HuH-7 (cell line): ENCODE data around the gene IFNGR2.
A peak's percentile ranks its signal among the peaks of the same experiment; 100 is the strongest.
"Not testable (repeated sequence)": the region's sequence is repeated elsewhere in the genome, so short reads cannot be mapped to it uniquely, and the experiment has no call there.

Experiments
- DNase-seq: peaks from one replicate; pipeline ENCODE4 v3.0.0; 2011; ENCODE audit warnings: low spot score

Gene IFNGR2, protein sequence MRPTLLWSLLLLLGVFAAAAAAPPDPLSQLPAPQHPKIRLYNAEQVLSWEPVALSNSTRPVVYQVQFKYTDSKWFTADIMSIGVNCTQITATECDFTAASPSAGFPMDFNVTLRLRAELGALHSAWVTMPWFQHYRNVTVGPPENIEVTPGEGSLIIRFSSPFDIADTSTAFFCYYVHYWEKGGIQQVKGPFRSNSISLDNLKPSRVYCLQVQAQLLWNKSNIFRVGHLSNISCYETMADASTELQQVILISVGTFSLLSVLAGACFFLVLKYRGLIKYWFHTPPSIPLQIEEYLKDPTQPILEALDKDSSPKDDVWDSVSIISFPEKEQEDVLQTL

DNA sequence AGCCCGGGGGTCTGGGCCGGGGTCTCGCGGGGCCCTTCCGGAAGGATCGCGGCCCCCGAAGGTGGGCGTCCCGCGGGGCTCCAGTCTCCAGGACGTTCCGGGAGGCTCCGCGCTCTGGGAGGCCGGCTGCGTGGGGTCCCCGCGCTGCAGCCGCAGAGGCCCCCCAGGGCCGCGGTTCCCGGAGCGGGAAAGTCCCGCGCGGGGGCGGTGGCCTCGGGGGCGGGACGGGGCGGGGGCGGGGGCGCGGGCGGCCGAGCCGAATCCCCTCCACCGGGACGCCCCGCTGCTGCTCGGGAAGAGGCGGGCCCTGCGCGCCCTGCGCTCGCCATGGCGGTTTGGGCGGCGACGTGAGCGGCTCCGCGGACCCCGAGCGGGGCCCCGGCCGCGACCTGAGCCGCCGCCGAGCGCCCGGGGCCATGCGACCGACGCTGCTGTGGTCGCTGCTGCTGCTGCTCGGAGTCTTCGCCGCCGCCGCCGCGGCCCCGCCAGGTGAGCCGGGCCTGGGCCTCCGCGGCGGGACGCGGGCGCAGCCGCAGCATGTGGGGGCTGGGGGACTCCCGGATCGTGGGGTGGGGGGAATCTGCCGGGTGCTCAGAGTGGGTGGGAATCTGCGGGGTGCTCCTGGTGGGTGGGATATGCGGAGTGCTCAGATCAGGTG, at the start of gene IFNGR2:
Gene IFNGR2 (plus strand): TSS at position 286 of the 658 bp plus-strand sequence. CDS start 131 bp downstream, at position 417.
- peak; percentile 44 for DNase-seq

DNA sequence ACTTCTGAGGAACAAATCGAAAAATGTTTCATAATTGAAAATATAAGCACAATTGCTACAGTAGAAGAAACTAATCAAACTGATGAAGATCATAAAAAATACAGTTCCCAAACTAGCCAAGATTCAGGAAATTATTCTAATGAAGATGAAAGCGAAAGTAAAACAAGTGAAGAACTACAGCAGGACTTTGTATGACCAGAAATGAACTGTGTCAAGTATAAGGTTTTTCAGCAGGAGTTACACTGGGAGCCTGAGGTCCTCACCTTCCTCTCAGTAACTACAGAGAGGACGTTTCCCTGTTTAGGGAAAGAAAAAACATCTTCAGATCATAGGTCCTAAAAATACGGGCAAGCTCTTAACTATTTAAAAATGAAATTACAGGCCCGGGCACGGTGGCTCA, 47.9 kb upstream of the IFNGR2 start:
- no peak for DNase-seq

DNA sequence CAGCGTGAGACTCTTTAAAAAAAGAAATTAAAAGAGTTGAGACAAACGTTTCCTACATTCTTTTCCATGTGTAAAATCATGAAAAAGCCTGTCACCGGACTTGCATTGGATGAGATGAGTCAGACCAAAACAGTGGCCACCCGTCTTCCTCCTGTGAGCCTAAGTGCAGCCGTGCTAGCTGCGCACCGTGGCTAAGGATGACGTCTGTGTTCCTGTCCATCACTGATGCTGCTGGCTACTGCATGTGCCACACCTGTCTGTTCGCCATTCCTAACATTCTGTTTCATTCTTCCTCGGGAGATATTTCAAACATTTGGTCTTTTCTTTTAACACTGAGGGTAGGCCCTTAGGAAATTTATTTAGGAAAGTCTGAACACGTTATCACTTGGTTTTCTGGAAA, 47.2 kb upstream of the IFNGR2 start:
- DNase-seq = no peak

DNA sequence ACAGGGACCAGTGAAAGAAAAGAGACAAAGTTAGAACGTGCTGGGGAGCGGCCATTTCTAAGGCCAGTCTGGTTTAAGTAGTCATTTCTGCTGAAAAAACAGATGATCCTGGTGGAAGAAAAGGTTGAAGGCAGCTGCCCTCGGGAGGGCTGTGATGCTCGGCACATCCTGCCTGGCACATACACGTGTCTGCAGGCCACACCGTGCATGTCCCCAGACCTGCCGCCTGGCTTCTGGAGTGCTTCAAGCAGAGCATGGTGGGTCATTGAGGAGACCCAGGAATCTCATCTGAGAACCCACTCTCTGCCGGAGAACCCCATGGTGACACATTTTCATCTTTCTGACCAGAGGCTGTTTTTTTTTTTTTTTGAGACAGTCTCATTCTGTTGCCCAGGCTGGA, 46.0 kb upstream of the IFNGR2 start:
- DNase-seq = no peak

DNA sequence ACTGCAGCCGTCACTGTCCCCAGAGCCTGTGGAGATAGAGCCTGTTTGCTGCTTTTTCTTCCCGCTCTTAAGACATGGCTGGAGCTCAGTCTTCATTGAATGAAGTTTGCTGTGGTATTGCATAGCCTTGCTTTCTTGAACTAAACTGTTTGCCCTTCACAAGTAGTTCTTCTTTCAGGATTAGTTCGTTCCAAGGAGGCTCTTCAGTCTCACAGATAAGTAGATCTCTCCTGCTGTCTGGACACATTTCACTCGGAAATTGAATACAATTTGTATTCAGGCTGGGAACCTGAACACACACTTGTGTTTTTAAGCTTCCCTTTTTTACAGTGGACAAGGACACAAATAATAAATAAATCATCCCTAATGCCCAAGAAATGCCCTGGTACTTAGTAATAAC, 43.8 kb upstream of the IFNGR2 start:
- no peak for DNase-seq

DNA sequence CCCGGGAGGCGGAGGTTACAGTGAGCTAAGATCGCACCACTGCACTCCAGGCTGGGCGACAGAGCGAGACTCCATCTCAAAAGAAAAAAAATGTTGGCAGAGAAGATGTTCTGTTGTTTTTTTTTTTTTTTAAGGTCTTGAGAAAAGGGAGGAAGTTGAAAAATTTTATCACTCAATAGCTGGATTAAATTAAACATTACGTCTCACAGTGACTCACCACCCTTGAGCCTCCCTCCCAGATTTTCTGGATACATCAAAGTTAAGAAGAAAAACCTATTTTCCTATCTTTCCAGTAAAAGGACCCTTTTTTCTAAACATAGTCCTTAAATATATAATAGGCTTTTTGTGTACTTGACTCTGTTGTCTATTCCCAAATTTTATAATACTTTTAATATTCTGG, 42.9 kb upstream of the IFNGR2 start:
- DNase-seq = no peak

DNA sequence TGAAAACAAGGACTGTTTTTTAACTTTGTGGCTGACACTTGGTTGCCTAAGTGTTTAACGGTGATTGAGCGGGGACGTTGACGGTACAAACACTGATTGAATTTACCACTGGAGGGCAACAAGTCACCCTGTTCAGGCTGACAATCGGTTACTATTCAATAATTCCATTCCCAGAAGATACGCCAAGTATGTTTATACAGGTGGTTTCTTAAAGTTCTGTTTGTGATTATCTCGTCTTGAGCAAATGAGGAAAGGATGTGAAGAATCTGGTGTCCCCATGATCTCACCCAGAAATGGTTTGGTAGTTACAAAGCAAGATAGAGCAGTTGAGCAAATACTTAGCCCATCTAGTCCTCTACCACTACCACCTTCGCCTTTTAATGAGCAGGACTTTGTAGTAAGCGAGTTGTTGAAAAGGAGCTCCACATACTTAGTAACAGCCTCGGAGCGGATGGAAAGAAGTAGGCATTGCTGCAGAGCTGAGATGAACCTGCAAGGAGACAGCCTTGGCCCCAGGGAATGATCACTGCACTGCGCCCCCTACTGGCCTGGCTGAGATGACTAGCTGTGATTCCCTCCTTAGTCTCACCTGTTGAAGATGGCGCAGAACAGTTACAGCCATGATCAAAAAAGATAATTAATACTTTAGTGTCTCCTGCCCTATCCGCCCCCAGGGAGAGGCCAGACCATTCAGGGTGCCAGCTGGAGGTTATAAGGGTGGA, 42.2 kb upstream of the IFNGR2 start:
- peak; percentile 66 for DNase-seq

DNA sequence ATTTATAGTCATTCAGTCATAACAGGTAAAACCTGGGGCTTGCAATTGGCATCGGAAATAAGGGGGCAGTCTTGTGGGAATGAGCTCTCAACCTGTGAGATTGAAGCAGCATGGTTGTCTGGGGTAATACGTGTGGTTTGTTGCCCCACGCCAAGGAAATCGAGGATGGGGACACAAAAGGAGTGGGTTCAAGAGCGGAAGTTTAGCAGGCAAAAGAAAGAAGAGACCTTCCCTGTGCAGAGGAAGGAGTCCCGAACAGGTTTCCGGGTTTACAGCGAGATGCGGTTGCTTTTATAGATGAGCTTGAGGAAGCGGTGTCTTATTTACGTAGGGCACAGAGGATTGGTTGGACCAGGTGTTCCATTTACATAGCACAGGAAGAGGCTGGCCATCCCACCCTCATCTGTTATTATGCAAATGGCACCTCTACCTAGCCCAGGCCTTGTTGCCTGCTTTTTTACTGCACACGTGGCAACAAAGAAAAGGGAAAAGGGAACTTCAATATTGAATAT, 41.1 kb upstream of the IFNGR2 start:
- no peak for DNase-seq

DNA sequence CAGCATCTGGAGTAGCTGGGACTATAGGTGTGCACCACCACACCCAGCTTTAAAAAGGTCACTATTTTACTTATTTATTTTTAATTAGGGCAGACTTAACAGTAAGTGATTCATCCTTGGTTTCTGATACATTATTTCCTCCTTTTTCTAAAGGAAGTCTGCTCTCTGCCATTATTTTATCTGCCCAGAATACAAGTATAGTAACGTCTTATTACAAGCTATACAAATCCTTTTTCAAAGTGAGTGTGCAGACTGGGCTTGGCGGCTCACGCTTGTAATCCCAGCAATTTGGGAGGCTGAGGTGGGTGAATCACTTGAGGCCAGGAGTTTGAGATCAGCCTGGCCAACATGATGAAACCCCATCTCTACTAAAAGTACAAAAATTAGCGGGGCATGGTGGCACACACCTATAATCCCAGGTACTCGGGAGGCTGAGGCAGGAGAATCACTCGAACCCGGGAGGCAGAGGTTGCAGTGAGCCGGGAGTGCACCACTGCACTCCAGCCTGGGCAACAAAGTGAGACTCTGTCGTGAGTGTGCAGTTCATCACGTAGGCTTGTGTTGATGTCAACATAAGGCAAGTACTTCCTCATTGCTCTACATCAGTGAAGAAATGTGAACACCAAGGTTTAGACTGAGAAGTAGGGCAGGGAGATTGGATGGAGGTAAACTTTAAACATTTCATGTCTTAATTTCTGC, 39.2 kb upstream of the IFNGR2 start:
- DNase-seq = not testable (repeated sequence)

DNA sequence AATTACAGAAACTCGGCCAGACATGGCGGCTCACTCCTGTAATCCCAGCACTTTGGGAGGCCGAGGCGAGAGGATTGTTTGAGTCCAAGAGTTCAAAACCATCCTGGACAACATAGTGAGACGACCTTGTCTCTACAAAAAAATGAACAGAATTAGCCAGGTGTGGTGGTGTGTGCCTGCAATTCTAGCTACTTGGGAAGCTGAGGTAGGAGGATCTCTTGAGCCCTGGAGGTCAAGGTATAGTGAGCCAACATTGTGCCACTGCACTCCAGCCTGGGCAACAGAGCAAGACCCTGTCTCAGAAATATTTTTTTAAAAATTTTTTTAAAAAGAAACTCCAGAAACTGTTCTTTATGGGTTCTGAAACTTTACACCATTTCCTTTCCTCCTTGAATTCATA, 38.4 kb upstream of the IFNGR2 start:
- DNase-seq = no peak

DNA sequence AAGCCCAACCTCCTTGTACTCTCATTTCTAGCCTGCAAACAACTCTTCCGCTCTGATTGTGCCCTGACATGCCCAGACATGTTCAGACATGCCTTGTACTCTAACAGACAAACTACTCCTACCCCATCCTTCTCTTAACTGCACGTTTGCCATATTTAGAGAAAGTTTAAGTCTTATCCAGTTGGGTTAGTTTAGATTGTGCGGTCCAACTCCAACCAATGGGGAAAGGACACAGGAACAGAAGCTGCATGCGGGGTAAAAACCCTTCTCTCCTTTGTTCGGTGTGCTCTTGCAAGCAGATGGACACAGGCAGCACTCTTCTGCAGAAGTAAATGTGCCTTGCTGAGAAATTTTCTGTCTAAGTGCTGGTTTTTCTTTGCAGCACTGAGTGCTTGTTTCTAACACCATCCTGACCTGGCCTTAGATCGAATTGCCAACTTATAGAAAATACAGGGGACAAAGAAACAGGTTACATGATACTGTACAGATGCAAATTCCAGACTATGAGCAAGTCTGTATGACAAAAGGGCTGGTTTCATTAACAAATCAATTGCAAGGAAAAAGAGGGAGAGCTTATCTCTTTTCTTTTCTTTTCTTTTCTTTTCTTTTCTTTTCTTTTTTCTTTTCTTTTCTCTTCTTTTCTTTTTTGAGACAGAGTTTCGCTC, 35.8 kb upstream of the IFNGR2 start:
- no peak for DNase-seq

DNA sequence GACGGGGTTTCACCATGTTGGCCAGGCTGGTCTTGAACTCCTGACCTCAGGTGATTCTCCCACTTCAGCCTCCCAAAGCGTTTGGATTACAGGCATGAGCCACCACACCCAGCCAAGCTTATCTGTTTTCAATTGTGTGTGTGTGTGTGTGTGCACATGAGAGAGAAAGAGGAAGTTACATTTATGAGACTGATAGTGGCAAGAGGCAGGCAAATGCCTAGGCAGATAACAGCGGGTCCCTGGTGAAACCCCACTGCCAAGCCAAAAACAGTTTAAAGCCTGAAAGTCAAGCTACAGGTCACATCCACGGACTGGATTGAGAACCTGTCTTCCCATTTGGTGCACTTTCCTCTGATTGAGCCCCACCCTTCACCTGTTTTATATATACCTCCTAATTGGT, 35.1 kb upstream of the IFNGR2 start:
- DNase-seq = no peak

DNA sequence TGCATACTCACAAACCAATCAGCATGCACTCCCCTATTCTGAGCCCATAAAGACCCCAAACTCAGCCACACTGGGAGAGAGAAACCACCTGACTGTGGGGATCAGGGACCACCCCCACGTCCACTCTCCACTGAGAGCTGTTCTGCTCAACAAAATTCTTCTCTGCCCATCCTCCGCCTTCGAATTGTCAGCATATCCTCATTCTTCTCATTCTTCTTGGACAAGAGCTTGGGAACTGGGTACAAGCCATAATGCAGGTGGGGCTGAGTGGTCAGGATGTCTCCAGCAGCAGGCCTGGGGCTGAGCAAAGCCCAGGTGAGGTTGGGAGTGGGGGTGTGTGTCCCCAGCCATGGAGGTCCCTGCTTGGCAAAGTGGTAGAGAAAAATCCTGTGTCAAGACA, 34.6 kb upstream of the IFNGR2 start:
- DNase-seq = no peak

DNA sequence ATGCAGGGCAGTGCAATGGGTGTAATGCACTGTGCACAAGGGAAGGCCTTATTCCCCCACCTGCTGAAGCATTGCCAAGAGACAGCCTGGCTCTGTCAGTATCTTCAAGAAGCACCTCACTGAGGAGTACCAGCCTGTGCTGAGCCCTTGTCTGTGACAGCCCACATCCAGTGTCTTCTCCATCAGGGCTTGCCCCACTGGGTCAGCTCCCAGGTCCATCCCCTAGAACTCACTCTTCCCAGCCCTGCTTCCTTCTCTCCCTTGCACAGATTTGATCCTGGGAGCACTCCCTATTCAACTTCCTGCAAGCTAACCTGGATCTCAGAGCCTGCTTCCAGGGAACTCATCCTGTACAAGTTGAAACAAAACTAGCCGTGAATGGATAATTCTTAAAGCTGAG, 33.6 kb upstream of the IFNGR2 start:
- no peak for DNase-seq

DNA sequence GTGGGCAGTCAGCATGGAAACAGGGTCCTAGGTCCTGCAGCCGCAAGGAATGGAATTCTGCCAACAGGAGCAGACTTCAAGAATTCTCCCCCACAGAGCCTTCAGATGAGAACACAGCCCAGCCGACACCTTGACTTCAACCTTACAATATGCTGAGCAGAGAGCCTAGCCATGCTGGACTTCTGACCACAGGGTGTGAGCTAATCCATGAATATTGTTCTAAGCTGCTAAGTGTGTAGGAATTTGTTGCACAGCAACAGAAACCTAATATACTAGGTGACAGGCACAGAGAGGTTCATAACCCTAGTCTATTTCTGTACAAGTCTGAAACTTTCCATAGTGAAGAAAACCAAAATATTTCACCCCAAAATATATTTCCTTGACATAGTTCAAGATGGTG, 32.9 kb upstream of the IFNGR2 start:
- DNase-seq = no peak

DNA sequence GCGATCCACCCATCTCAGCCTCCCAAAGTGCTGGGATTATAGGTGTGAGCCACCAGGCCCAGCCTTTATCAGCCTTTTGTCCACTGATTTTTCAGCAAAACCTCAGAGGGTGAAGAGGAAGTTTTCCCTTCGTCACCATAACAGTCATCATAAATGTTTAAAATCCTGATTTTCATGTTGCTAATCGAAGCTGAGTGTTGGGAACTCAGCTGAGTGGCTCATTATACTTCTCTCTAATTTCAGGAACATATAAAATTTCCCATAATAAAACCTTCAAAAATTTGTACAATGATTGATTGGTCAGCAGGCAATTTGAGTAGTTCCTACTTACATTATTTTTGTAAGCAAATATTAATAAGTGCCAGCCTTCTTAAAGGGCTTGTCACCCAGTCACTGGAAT, 31.8 kb upstream of the IFNGR2 start:
- DNase-seq = no peak

DNA sequence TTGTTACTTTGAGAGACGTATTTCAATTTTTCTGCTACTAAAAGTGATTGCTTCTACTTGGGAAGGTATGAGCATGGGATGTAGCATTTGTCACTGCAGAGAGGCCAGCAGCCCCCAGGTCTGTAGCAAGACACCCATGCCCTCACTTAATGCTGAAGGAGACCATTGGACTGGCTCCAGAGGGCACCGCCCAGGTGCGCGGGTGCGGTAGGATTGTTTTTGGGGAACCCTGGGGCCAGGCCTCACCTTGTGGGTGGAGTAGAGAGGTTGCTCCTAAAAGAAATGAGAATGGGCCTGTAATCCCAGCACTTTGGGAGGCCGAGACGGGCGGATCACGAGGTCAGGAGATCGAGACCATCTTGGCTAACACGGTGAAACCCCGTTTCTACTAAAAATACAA, 30.6 kb upstream of the IFNGR2 start:
- DNase-seq = no peak

DNA sequence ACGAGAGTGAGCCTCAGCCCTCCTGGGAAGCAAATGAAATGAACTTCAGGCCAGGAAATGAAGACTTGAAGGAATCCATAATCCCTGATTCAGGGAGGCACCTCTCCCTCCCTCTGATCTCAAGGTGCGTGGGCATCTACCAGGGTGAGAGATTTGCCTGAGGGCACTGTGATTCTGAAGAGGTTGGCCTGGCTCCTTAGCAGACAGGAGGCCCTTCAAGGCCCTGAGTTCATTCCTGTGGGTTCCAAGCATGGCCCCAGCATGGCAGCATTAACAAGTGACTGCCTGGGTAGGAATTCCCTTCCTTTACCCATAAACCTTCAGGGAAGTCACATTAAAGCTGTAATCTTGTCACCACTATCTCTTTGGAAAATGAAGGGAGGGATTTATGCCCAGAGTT, 29.8 kb upstream of the IFNGR2 start:
- no peak for DNase-seq

DNA sequence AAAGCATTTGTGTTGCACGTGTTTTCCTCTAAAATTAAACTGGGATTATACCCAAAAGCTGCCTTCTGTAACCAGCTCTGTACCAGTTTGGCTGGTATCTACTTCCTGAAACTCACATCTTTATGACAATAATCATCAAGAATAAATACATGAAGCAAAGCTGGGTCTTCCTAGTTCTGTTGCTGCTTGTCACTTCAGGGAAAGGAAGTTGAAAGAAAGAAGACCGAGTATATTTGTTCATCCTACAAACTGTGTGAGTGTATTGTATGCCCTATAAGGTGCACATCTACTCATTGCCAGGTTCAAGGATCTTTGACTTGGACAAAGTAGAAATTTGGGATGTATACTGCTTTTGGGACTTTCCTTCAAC, 29.1 kb upstream of the IFNGR2 start:
- DNase-seq = no peak

DNA sequence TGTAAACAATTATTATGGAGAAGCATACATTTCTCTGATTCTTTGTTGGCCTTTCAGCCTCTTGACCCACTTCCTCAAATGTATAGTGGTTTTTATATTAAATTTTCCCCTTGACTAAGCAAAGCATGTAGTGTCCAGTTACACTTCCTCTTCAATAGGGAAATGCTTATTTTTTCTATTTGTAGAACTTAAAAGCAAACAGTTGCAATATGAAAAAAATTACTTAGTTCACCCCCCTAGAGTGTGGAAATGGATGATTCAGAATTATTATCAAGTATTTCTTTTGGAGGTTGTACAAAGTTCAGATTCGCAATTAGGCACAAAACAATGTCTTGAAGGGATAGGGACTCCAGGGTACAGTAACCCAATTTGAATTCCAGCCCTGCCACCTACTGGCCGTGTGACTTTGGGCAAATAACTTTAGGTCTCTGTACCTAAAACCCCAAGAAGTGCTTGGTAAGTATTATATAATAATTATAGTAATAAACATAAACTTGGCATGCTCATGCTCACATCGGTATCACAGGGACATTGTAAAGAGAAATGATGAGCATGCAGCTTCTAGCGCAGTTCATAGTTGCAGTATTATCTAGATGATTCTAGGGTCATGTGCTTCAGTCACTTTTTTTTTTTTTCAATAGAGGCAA, 28.6 kb upstream of the IFNGR2 start:
- no peak for DNase-seq

DNA sequence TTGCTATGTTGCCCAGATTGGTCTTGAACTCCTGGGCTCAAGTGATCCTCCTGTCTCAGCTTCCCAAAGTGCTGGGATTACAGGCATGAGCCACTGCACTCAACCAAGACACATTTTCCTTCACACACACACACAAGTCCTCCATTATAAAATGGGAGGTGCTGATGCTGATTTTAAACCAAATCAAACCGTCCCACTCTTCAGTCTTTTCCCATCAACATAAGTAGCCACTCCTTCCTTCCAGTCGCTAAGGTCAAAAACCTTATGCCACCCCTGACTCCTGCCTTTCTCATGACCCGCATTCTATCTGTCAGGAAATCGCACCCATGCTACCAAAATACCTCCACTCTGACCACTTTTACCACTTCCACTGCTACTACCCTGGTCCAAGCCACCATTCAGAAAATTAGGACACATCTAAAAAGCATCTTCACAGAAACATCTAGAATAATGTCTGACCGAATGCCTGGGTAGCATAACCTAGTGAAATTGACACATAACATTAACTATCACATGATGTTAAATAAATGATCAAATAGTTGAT, 28.0 kb upstream of the IFNGR2 start:
- DNase-seq = no peak
